AG09319 (cell line): ENCODE results near the gene KCNMB2.
"Not testable (repeated sequence)": the region's sequence is repeated elsewhere in the genome, so short reads cannot be mapped to it uniquely, and the experiment has no call there.

Source experiments
- DNase-seq: peaks from one replicate; pipeline ENCODE4 v3.0.0-alpha.2; 2010; ENCODE audit warnings: low read depth; ENCODE audit errors: extremely low read depth
- TF ChIP-seq, protein P1 (sequence below): IDR thresholded peaks from 2 replicates; pipeline ENCODE4 v1.5.1; 2011; ENCODE audit warnings: low read depth, mild to moderate bottlenecking, inconsistent platforms, low read length, moderate library complexity

Gene KCNMB2

DNA sequence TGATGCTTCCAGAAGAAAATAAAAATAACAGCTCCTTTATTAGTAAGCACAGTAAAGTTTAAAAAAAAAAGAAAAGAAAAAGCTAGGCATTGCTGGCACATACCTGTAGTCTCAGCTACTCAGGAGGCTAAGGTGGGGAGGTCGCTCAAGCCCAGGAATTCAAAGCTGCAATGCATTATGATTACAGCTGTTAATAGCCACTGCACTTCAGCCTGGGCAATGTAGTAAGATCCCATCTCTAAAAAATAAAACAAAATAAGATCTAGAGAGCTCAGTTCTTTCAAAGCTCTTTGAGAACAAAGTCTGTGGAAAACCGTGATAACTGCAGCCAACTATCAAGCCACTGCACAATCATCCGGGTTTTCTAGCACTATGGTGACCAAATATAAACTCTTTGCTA, 323.1 kb downstream of the KCNMB2 start:
- no peak for DNase-seq
- TF ChIP-seq, protein P1, sequence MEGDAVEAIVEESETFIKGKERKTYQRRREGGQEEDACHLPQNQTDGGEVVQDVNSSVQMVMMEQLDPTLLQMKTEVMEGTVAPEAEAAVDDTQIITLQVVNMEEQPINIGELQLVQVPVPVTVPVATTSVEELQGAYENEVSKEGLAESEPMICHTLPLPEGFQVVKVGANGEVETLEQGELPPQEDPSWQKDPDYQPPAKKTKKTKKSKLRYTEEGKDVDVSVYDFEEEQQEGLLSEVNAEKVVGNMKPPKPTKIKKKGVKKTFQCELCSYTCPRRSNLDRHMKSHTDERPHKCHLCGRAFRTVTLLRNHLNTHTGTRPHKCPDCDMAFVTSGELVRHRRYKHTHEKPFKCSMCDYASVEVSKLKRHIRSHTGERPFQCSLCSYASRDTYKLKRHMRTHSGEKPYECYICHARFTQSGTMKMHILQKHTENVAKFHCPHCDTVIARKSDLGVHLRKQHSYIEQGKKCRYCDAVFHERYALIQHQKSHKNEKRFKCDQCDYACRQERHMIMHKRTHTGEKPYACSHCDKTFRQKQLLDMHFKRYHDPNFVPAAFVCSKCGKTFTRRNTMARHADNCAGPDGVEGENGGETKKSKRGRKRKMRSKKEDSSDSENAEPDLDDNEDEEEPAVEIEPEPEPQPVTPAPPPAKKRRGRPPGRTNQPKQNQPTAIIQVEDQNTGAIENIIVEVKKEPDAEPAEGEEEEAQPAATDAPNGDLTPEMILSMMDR, result no peak

- DNase-seq, result not testable (repeated sequence)
Observed at GRCh38 chr3:178859900-178860436, 323.7 kb downstream of the KCNMB2 start.

DNA sequence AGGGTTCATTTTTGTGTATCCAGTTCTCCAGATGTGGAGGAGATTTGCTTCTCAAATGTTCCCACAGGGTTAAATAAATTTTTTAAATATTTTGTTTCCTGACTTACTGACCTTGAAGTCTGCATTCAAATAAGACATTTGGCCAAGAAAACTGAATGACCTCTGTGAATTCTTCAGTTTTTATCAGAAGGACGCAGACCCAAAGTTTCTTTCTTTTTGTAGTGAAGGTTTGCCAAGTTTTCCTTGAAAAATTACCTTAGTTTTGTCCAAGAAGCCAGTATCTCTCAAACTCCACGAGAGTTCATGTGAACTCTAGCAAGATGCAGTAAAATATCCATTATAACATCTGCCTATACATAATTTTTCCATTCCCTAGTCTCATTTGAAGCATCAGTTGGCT, 332.4 kb downstream of the KCNMB2 start:
- TF ChIP-seq, protein P1, result no peak
- DNase-seq, result no peak

DNA sequence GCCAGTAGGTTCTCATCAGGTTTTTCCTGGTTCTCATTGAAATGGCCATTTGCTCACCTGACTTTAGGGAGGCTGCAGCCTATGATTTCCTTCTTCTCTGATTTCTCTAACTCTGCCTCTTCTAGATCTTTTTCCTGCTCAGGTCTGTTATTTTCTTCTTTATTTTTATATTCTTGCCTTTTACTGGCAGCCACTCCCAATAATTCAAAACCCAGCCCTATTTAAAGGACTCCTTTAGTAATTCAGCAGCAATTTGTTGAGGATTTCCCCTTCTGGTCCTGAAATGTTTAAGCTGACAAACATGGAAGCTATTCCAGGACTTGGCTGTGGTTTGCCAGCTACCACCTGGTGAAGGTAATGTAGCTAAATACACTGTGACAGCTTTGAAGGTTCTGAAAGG, 333.8 kb downstream of the KCNMB2 start:
- no peak for DNase-seq
- TF ChIP-seq, protein P1, result no peak

DNA sequence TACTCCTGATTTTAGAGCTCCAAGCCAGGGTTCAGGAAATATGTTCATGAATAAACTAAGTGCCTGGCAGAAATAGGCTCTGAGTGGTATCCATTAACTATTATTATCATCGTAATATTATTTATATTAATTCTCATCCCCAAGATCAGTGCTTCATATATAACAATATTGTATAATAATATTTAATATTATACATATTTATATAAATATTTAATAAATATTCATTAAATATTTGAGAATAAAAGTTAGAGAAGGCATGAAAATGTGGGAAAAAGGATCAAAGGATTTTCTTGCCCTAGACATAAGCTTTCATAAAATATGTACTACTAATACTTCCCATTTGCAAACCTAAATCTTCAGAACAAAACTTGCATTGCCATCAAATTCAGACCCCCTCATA, 338.9 kb downstream of the KCNMB2 start:
- TF ChIP-seq, protein P1, result no peak
- no peak for DNase-seq

- DNase-seq, result no peak
- TF ChIP-seq, protein P1, result no peak
Observed at GRCh38 chr3:178875836-178876235, 339.6 kb downstream of the KCNMB2 start.

- no peak for DNase-seq
- TF ChIP-seq, protein P1, result no peak
Observed at GRCh38 chr3:178880274-178880673, 344.0 kb downstream of the KCNMB2 start.
